Esophagus mucosa (tissue), 1 donor: ENCODE data around the gene ANGPTL1. TPM values are rescaled to one million over a fixed set of nuclear protein-coding genes. Genes with fewer than 3 reads are reported as not detected.

Experiments
- ATAC-seq: fragments of 200-7000 bp; cut with Tn5 transposase; one replicate; pipeline ENCODE4 v1.9.1; 2020
- total RNA-seq: library from RNA; stranded (reverse); gene quantifications from one replicate; pipeline ENCODE4 v1.2.4, GENCODE V29; 2023
- donor health status: DM: yes; HTN: yes; CAD: no.

ANGPTL1 gene
- 4.1 TPM for total RNA-seq

GRCh38 chr1:178870944-178871343, at the start of gene ANGPTL1:
Gene ANGPTL1 (minus strand): TSS chr1:178871077. CDS start chr1:178865776, 5,301 bp downstream.
- ATAC-seq = no peak

- no peak for ATAC-seq
Observed at GRCh38 chr1:178919581-178919980, 48.7 kb upstream of the ANGPTL1 start.

- no peak for ATAC-seq
Observed at GRCh38 chr1:178918955-178919354, 48.1 kb upstream of the ANGPTL1 start.

GRCh38 chr1:178918308-178918707, 47.4 kb upstream of the ANGPTL1 start:
- no peak for ATAC-seq

GRCh38 chr1:178916448-178917174, 45.7 kb upstream of the ANGPTL1 start:
- no peak for ATAC-seq

- ATAC-seq = no peak
Observed at GRCh38 chr1:178912597-178912996, 41.7 kb upstream of the ANGPTL1 start.

- no peak for ATAC-seq
Observed at GRCh38 chr1:178910023-178910422, 39.1 kb upstream of the ANGPTL1 start.

GRCh38 chr1:178908358-178908757, 37.5 kb upstream of the ANGPTL1 start:
- ATAC-seq = no peak

GRCh38 chr1:178901482-178902125, 30.7 kb upstream of the ANGPTL1 start:
- no peak for ATAC-seq

- ATAC-seq = no peak
Observed at GRCh38 chr1:178899402-178899801, 28.5 kb upstream of the ANGPTL1 start.

GRCh38 chr1:178898401-178898800, 27.5 kb upstream of the ANGPTL1 start:
- no peak for ATAC-seq

- ATAC-seq = no peak
Observed at GRCh38 chr1:178895928-178896327, 25.1 kb upstream of the ANGPTL1 start.

GRCh38 chr1:178886551-178886950, 15.7 kb upstream of the ANGPTL1 start:
- ATAC-seq = no peak

- no peak for ATAC-seq
Observed at GRCh38 chr1:178885869-178886268, 15.0 kb upstream of the ANGPTL1 start.

- ATAC-seq = no peak
Observed at GRCh38 chr1:178881950-178882349, 11.1 kb upstream of the ANGPTL1 start.

GRCh38 chr1:178877896-178878295, 7.0 kb upstream of the ANGPTL1 start:
- no peak for ATAC-seq

- no peak for ATAC-seq
Observed at GRCh38 chr1:178875936-178876335, 5.1 kb upstream of the ANGPTL1 start.

GRCh38 chr1:178874966-178875365, 4.1 kb upstream of the ANGPTL1 start:
- ATAC-seq = no peak

GRCh38 chr1:178871551-178872320, 859 bp upstream of the ANGPTL1 start:
- no peak for ATAC-seq

GRCh38 chr1:178870221-178870620, 656 bp downstream of the ANGPTL1 start:
- ATAC-seq = no peak

- ATAC-seq = no peak
Observed at GRCh38 chr1:178869119-178869697, 1.7 kb downstream of the ANGPTL1 start.

- no peak for ATAC-seq
Observed at GRCh38 chr1:178868706-178869105, 2.2 kb downstream of the ANGPTL1 start.

- no peak for ATAC-seq
Observed at GRCh38 chr1:178867670-178868069, 3.2 kb downstream of the ANGPTL1 start.
